ENCODE results near the gene APEX2. TPM values are rescaled to one million over a fixed set of nuclear protein-coding genes. Genes with fewer than 3 reads are reported as not detected.
"Not testable (repeated sequence)": the region's sequence is repeated elsewhere in the genome, so short reads cannot be mapped to it uniquely, and the experiment has no call there.

Gene APEX2
- total and polyA plus RNA-seq, 4 donors, result 6.2 to 15.4 (median 10.2) TPM

DNA sequence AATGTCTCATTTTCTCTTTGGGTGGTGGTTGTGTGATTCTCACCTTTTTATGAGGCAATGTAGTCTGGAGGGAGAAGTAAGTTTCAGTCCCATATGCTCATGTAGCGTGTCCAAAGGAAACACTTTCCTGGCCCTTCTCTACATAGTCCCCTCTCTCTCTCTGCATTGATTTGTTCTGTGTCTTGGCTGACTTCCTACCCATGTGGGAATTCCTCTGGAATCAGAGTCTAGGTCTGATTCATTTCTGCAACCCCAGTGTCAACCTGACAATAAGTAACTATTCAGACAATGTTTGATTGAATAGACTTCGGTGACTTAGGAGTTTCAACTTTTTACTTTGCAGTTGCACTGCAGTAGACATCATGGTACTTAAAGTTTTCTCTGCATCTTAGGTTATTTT lies 33.3 kb downstream of the APEX2 start:
- Histone ChIP-seq H3K4me3 (no peak overlapping the region), H3K27ac (ENCODE audit: low read depth in 1 of 2, low read length in 1 of 2) (no peak overlapping the region), H3K36me3 (ENCODE audit: control insufficient read depth in 4 of 4, insufficient read depth in 4 of 4, low read length in 4 of 4) (no peaks in the 10 kb centered on the region), H3K9me3 (ENCODE audit: control insufficient read depth in 4 of 4, insufficient read depth in 3 of 4, low read length in 3 of 4) (no peaks in the 10 kb centered on the region), H3K9ac (ENCODE audit: insufficient read depth in 1 of 2, low read length in 2 of 2) (no peak overlapping the region), H3K4me1 (ENCODE audit: control insufficient read depth in 5 of 5, insufficient read depth in 5 of 5, low read length in 5 of 5) (no peaks in the 10 kb centered on the region), H3K27me3 (ENCODE audit: control insufficient read depth in 3 of 3, insufficient read depth in 3 of 3, low read length in 2 of 3) (no peaks in the 10 kb centered on the region)
- DNase-seq (no peak), ATAC-seq (ENCODE audit: insufficient read depth, low FRiP score) (no peak)
- 75 to 94% methylated on average over 2 of the region's 2 CpGs for WGBS, 2 donors
- TF ChIP-seq, protein P1, sequence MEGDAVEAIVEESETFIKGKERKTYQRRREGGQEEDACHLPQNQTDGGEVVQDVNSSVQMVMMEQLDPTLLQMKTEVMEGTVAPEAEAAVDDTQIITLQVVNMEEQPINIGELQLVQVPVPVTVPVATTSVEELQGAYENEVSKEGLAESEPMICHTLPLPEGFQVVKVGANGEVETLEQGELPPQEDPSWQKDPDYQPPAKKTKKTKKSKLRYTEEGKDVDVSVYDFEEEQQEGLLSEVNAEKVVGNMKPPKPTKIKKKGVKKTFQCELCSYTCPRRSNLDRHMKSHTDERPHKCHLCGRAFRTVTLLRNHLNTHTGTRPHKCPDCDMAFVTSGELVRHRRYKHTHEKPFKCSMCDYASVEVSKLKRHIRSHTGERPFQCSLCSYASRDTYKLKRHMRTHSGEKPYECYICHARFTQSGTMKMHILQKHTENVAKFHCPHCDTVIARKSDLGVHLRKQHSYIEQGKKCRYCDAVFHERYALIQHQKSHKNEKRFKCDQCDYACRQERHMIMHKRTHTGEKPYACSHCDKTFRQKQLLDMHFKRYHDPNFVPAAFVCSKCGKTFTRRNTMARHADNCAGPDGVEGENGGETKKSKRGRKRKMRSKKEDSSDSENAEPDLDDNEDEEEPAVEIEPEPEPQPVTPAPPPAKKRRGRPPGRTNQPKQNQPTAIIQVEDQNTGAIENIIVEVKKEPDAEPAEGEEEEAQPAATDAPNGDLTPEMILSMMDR (IDR thresholded peaks at IDR 0.05; ENCODE audit: control extremely low read depth, extremely low read depth), result no peak

DNA sequence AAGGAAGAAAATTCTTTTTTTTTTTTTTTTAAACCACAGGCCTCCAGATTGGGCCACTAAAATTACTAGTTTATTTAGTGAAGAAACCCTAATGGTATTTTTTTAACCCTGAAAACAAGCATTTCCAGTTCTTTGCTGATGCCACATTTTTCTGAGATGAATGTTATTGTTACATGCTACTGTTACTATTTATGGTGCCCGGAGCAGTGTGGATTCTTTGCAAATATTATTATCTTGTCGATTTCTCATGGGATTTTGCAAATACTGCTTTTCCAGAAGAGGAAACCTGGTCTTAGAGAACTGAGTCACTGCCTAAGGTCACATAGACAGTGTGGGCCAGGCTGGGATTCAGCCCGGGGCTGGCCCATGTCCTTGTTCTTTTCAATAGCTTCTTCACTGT lies 39.3 kb downstream of the APEX2 start:
- Histone ChIP-seq H3K4me1 (ENCODE audit: control insufficient read depth in 5 of 5, insufficient read depth in 5 of 5, low read length in 5 of 5) (no peaks in the 10 kb centered on the region), H3K4me3 (no peak overlapping the region), H3K36me3 (ENCODE audit: control insufficient read depth in 4 of 4, insufficient read depth in 4 of 4, low read length in 4 of 4) (no peaks in the 10 kb centered on the region), H3K9me3 (ENCODE audit: control insufficient read depth in 4 of 4, insufficient read depth in 3 of 4, low read length in 3 of 4) (no peaks in the 10 kb centered on the region), H3K9ac (ENCODE audit: insufficient read depth in 1 of 2, low read length in 2 of 2) (no peak overlapping the region), H3K27ac (ENCODE audit: low read depth in 1 of 2, low read length in 1 of 2) (no peak overlapping the region), H3K27me3 (ENCODE audit: control insufficient read depth in 3 of 3, insufficient read depth in 3 of 3, low read length in 2 of 3) (no peaks in the 10 kb centered on the region)
- TF ChIP-seq, protein P1 (IDR thresholded peaks at IDR 0.05; ENCODE audit: control extremely low read depth, extremely low read depth), result no peak
- 73 to 89% methylated on average over 3 of the region's 3 CpGs for WGBS, 2 donors
- no peak for DNase-seq
- ATAC-seq (ENCODE audit: insufficient read depth, low FRiP score), result no peak

DNA sequence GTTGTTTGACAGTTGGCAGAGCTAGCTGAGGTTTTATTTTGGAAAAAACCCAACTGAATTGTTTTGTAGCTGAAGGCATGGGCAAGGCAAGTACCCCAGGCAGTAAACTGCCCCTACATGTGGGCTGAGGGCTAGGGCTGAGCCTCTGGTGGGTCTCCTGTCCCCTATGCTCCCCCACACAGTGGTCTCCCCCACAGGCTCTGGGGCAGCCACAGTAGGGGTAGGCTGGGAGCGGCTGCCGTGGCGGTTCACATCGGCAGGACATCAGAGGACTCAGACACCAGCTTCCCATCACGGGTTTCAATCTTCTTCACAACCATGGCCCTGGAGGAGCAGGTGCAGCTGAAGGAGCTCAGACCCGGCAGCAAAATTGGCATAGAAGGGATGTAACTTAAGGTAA lies 41.4 kb downstream of the APEX2 start:
- no peaks in the 10 kb centered on the region for H3K27me3 ChIP-seq (ENCODE audit: control insufficient read depth in 3 of 3, insufficient read depth in 3 of 3, low read length in 2 of 3)
- H3K36me3 ChIP-seq (ENCODE audit: control insufficient read depth in 4 of 4, insufficient read depth in 4 of 4, low read length in 4 of 4), result no peaks in the 10 kb centered on the region
- H3K9ac ChIP-seq (ENCODE audit: insufficient read depth in 1 of 2, low read length in 2 of 2), result no peak overlapping the region
- TF ChIP-seq, protein P1 (IDR thresholded peaks at IDR 0.05; ENCODE audit: control extremely low read depth, extremely low read depth), result no peak
- no peak for ATAC-seq (ENCODE audit: insufficient read depth, low FRiP score)
- H3K4me3 ChIP-seq, result no peak overlapping the region
- H3K27ac ChIP-seq (ENCODE audit: low read depth in 1 of 2, low read length in 1 of 2), result no peak overlapping the region
- H3K9me3 ChIP-seq (ENCODE audit: control insufficient read depth in 4 of 4, insufficient read depth in 3 of 4, low read length in 3 of 4), result no peaks in the 10 kb centered on the region
- no peak for DNase-seq
- H3K4me1 ChIP-seq (ENCODE audit: control insufficient read depth in 5 of 5, insufficient read depth in 5 of 5, low read length in 5 of 5), result no peaks in the 10 kb centered on the region
- 93 to 95% methylated on average over 6 of the region's 6 CpGs for WGBS, 2 donors

DNA sequence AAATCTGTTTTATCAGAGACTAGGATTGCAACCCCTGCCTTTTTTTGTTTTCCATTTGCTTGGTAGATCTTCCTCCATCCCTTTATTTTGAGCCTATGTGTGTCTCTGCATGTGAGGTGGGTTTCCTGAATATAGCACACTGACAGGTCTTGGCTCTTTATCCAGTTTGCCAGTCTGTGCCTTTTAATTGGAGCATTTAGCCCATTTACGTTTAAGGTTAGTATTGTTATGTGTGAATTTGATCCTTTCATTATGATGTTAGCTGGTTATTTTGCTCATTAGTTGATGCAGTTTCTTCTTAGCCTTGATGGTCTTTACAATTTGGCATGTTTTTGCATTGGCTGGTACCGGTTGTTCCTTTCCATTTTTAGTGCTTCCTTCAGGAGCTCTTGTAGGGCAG lies 50.4 kb downstream of the APEX2 start:
- H3K27ac ChIP-seq (ENCODE audit: low read depth in 1 of 2, low read length in 1 of 2); H3K4me1 ChIP-seq (ENCODE audit: control insufficient read depth in 5 of 5, insufficient read depth in 5 of 5, low read length in 5 of 5); DNase-seq; H3K27me3 ChIP-seq (ENCODE audit: control insufficient read depth in 3 of 3, insufficient read depth in 3 of 3, low read length in 2 of 3); ATAC-seq (ENCODE audit: insufficient read depth, low FRiP score); H3K36me3 ChIP-seq (ENCODE audit: control insufficient read depth in 4 of 4, insufficient read depth in 4 of 4, low read length in 4 of 4); H3K9ac ChIP-seq (ENCODE audit: insufficient read depth in 1 of 2, low read length in 2 of 2); H3K4me3 ChIP-seq; H3K9me3 ChIP-seq (ENCODE audit: control insufficient read depth in 4 of 4, insufficient read depth in 3 of 4, low read length in 3 of 4): not testable (repeated sequence)
- WGBS, 2 donors, result 81 to 83% methylated on average over 2 of the region's 2 CpGs
